Gastrocnemius medialis (tissue), 4 donors: Measurements from ENCODE around the gene NTRK1. TPM values are rescaled to one million over a fixed set of nuclear protein-coding genes. Genes with fewer than 3 reads are reported as not detected.

Source experiments
- ATAC-seq, 2 donors: fragments of 150-250 bp; one replicate each; pipeline ENCODE4 v1.9.1; 2016
- DNase-seq, 2 donors: peaks; one replicate each; pipeline ENCODE4 v3.0.0-alpha.2; 2019
- H3K27ac ChIP-seq, 4 donors: fragments of 200-600 bp; sonication (generic); 1 replicate in 1 of 4; 2 replicates in 3 of 4; pipeline ENCODE4 v1.5.1; 2016 to 2018; ENCODE audit warnings: mild to moderate bottlenecking in 2 of 4, moderate library complexity in 1 of 4
- H3K27me3 ChIP-seq, 3 donors: fragments of 200-600 bp; sonication (generic) in 2 of 3; 1 replicate in 1 of 3; 2 replicates in 2 of 3; pipeline versions ENCODE4 v1.5.1 to v1.6.0; 2016 to 2019; ENCODE audit warnings: mild to moderate bottlenecking in 1 of 3, moderate library complexity in 1 of 3
- H3K36me3 ChIP-seq, 2 donors: fragments of 200-600 bp; sonication (generic) in 1 of 2; one replicate each; pipeline ENCODE4 v1.5.1; 2017 to 2018
- H3K4me1 ChIP-seq, 2 donors: fragments of 200-600 bp; sonication (generic) in 1 of 2; one replicate each; pipeline ENCODE4 v1.5.1; 2016 to 2017; ENCODE audit warnings: mild to moderate bottlenecking in 2 of 2
- H3K4me3 ChIP-seq, 4 donors: fragments of 200-600 bp; sonication (generic) in 3 of 4; 1 replicate in 1 of 4; 2 replicates in 3 of 4; pipeline ENCODE4 v1.5.1; 2016 to 2019; ENCODE audit warnings: mild to moderate bottlenecking in 2 of 4
- H3K9me3 ChIP-seq, 3 donors: fragments of 200-600 bp; sonication (generic) in 2 of 3; 1 replicate in 1 of 3; 2 replicates in 2 of 3; pipeline ENCODE4 v1.5.1; 2016 to 2019
- POLR2A ChIP-seq, 2 donors: fragments of 450-650 bp; IDR thresholded peaks; one replicate each; pipeline ENCODE4 v1.6.1; 2017; ENCODE audit warnings: antibody characterized with exemption in 2 of 2, mild to moderate bottlenecking in 2 of 2, moderate library complexity in 2 of 2
- in situ Hi-C, 4 donors: fragments of 200-750 bp; cut with MboI; loops; one replicate each; pipeline versions ENCODE4 v1.15.0 to v1.8.0; 2017; ENCODE audit warnings: low sequenced_read_pairs in 4 of 4
- intact Hi-C: fragments of 100-400 bp; cut with DNase I; formaldehyde crosslinking; loops from one replicate; pipeline ENCODE4 v1.15.1; 2023; ENCODE audit warnings: low total_unique reads
- total RNA-seq, 4 donors: library from RNA; depleted of rRNA; stranded (reverse); fragments of >200 nt; gene quantifications; one replicate each; pipeline versions ENCODE4 v1.1.0 to v1.2.3, GENCODE V29; 2016
- TF ChIP-seq, protein P1 (sequence below), 5 experiments: fragments of 450-650 bp in 3 of 5; fragments of 200-600 bp in 2 of 5; sonication (generic) in 2 of 5; IDR thresholded peaks in 4 of 5; conservative IDR thresholded peaks in 1 of 5; 1 replicate in 4 of 5; 2 replicates in 1 of 5; pipeline ENCODE4 v1.5.1; 2016 to 2019; ENCODE audit warnings: antibody characterized with exemption in 5 of 5, mild to moderate bottlenecking in 3 of 5, moderate library complexity in 3 of 5

NTRK1 gene
- total RNA-seq, 4 donors from 2014 or later, result 0.13 to 0.22 TPM; not detected in 2

DNA sequence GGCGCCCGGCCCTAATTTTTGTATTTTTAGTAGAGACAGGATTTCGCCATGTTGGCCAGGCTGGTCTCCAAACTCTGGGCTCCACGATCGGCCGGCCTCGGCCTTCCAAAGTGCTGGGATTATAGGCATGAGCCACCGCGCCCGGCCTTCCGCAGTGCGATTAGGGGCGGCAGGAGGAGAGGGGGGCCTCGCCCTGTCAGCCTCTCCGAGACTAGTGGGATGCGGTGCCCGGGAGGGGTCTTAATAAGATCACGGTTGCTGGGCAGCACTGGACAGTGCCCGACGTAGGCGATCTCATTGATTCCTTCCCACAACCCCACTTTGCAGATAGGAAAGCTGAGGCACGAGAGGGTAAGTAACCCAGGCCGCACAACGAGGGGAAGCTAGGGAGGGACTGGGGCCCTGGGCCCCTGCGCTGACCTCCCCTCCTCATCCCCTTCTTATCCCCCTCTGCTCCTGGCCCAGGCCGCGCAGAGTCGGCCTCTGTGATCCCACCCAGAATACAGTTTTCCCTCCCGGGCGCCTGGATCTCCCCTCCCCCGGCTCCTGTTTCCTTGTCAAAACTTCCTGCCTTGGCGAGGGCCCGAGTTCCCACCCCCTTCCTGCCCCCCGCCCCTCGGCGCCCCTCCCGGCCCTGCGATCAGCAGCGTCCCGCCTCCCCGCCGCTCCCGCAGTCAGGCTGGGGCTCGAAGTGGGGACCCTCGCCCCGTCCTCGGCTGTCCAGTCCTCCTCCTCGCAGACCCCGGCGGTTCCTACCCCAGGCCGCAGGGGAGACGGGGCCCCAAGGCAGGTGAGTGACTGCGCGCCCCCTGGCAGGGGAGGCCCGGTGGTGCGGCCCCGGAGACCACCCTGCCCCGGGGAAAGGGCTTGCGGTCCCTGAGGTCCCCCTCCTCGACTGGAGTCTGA lies 32.6 kb downstream of the NTRK1 start, which contains the start of gene PEAR1:
PEAR1 (plus strand) TSS at position 671 of the 906 bp plus-strand sequence. CDS start 10,209 bp downstream, outside the sequence.
- H3K27me3 ChIP-seq, result peaks cover 6 to 19% (median 17%) of the 10 kb centered on the region in 3 donors

DNA sequence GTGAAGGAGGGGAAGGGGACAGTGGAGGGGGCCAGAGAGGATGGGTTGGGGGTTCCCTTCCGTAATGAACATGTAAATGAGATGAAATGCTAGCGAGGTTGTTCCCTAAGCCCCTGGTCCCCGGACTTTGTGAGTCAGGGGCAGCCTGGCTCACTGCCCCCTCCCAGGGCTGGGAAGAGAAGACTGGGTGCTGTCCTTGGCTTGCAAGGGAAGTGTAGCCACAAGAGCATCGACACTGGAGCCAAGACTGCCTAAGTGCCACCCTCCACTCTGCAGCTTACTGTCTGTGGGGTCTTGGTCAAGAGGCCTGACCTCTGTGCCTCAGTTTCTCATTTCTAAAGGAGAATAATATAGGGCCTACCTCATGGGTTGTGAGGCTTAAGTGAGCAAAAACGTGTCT lies 33.3 kb downstream of the NTRK1 start:
- no peak for ATAC-seq
- intact Hi-C loops (loop anchor here (5.0 to 10.0 kb wide), 2 partner anchors 57 to 229 kb away; no protein-coding TSS in a partner anchor), in situ Hi-C loops (loop anchor here in 1 of 4 donors (25.0 kb wide), 1 partner anchor 207 kb away; the partner anchor contains the start of gene NES)
- no peak for DNase-seq
- peaks cover 6 to 19% (median 17%) of the 10 kb centered on the region in 3 donors for H3K27me3 ChIP-seq
- H3K36me3 ChIP-seq, result no peaks in the 10 kb centered on the region
- no peak for TF ChIP-seq POLR2A (IDR thresholded peaks at IDR 0.05)
- TF ChIP-seq, protein P1, sequence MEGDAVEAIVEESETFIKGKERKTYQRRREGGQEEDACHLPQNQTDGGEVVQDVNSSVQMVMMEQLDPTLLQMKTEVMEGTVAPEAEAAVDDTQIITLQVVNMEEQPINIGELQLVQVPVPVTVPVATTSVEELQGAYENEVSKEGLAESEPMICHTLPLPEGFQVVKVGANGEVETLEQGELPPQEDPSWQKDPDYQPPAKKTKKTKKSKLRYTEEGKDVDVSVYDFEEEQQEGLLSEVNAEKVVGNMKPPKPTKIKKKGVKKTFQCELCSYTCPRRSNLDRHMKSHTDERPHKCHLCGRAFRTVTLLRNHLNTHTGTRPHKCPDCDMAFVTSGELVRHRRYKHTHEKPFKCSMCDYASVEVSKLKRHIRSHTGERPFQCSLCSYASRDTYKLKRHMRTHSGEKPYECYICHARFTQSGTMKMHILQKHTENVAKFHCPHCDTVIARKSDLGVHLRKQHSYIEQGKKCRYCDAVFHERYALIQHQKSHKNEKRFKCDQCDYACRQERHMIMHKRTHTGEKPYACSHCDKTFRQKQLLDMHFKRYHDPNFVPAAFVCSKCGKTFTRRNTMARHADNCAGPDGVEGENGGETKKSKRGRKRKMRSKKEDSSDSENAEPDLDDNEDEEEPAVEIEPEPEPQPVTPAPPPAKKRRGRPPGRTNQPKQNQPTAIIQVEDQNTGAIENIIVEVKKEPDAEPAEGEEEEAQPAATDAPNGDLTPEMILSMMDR (IDR thresholded peaks at IDR 0.05 in 4 of 5, conservative IDR thresholded peaks at IDR 0.05 in 1 of 5), result no peak
- no peaks in the 10 kb centered on the region for H3K9me3 ChIP-seq
- H3K4me1 ChIP-seq, result peaks cover 11 to 12% of the 10 kb centered on the region in 2 donors
- peak overlapping the region; percentile 86 to 94 (median 90) for H3K27ac ChIP-seq
- H3K4me3 ChIP-seq, result peak overlapping the region; percentile 59 to 65 (median 62)

More for the DNA sequence above, 32.6 kb downstream of the NTRK1 start, which contains the start of gene PEAR1:
- Histone ChIP-seq H3K9me3 (no peaks in the 10 kb centered on the region), H3K4me1 (peaks cover 11 to 12% of the 10 kb centered on the region in 2 donors), H3K27ac (peak within 1 kb of the TSS; percentile 86 to 94 (median 90)), H3K4me3 (peak within 1 kb of the TSS; percentile 59 to 65 (median 62)), H3K36me3 (no peaks in the 10 kb centered on the region)
- intact Hi-C loops, result loop anchor here (5.0 to 10.0 kb wide), 2 partner anchors 56 to 228 kb away; no protein-coding TSS in a partner anchor
- ATAC-seq (no peak), DNase-seq (peak; percentile 22 to 28)
- TF ChIP-seq, protein P1 (IDR thresholded peaks at IDR 0.05 in 4 of 5, conservative IDR thresholded peaks at IDR 0.05 in 1 of 5), result no peak
- TF ChIP-seq POLR2A (IDR thresholded peaks at IDR 0.05), result peak; percentile 13 to 56
- in situ Hi-C loops, result loop anchor here in 1 of 4 donors (25.0 kb wide), 1 partner anchor 206 kb away; the partner anchor contains the start of gene NES

DNA sequence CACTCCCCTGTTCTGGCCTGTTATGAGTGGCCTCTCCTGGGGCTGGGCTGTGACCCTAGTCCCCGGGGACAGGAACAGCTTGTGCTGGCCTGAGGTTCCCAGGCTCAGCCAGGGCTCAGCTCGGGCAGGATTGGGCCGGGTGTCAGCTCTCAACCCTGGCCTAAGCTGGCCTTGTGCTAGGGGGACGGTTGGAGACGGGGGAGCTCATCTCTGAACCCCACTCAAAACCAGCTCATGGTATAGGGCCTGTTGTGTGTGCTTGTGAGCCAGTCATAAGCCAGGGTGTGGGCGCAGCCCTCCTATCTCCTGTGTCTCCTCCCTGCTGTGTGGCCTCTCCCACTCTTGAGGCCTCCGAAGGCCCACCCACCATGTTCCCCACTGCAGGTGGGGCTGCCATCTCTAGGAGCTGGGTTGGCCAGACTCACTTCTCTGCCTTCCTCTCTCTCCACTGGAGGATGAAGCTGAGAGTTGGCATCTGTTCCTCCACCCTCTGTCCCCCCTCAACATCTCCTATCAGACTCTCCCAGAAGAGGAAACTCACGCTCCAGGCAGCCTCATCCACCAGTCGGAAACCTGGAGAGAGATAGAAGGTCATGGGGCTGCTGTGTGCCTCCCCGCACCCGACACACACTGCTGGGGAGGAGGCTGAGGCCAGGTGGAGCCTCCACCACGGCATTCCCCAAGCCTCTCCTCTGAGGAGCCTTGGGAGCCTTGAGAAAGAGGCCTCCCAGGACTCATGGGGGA lies 34.2 kb downstream of the NTRK1 start:
- TF ChIP-seq, protein P1 (IDR thresholded peaks at IDR 0.05 in 4 of 5, conservative IDR thresholded peaks at IDR 0.05 in 1 of 5), result no peak
- TF ChIP-seq POLR2A (IDR thresholded peaks at IDR 0.05), result peak in 1 of 2 donors; percentile 1
- in situ Hi-C loops, result loop anchor here in 1 of 4 donors (25.0 kb wide), 1 partner anchor 208 kb away; the partner anchor contains the start of gene NES
- Histone ChIP-seq H3K27me3 (peaks cover 6 to 19% (median 17%) of the 10 kb centered on the region in 3 donors), H3K9me3 (no peaks in the 10 kb centered on the region), H3K4me3 (peak overlapping the region; percentile 59 to 65 (median 62)), H3K4me1 (peaks cover 15 to 17% of the 10 kb centered on the region in 2 donors), H3K36me3 (no peaks in the 10 kb centered on the region), H3K27ac (peak overlapping the region; percentile 86 to 94 (median 90))
- DNase-seq (peak in 1 of 2 donors; percentile 48), ATAC-seq (no peak)
- intact Hi-C loops, result loop anchor here (5.0 to 10.0 kb wide), 2 partner anchors 58 to 230 kb away; no protein-coding TSS in a partner anchor

DNA sequence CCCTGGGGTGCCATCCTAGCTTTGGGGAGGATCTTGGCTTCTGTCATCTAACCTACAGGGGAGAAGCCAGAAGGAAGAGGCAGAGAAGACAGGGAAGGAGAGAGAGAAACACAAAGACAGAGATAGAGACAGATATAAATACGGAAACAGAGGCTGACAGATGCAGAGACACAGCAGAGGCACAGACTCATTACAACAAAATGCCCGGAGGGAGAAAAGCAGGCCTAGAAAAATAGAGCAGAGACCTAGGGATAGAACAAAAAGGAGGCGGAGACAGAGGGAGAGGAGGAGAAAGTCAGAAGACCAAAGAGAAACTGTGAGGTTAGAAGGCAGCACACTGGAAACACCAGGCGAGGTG lies 34.8 kb downstream of the NTRK1 start:
- intact Hi-C loops (loop anchor here (10.0 kb wide), 1 partner anchor 231 kb away; no protein-coding TSS in a partner anchor), in situ Hi-C loops (loop anchor here in 1 of 4 donors (25.0 kb wide), 1 partner anchor 208 kb away; the partner anchor contains the start of gene NES)
- Histone ChIP-seq H3K27ac (peak overlapping the region; percentile 86 to 94 (median 90)), H3K4me1 (peaks cover 15 to 17% of the 10 kb centered on the region in 2 donors), H3K4me3 (peak overlapping the region; percentile 59 to 65 (median 62)), H3K27me3 (peaks cover 6 to 19% (median 17%) of the 10 kb centered on the region in 3 donors), H3K36me3 (no peaks in the 10 kb centered on the region), H3K9me3 (no peaks in the 10 kb centered on the region)
- TF ChIP-seq, protein P1 (IDR thresholded peaks at IDR 0.05 in 4 of 5, conservative IDR thresholded peaks at IDR 0.05 in 1 of 5), result no peak
- no peak for TF ChIP-seq POLR2A (IDR thresholded peaks at IDR 0.05)
- DNase-seq (no peak), ATAC-seq (no peak)
